SH-SY5Y (cell line): ENCODE data around the gene CD209.

ENCODE experiments used
- GATA2 ChIP-seq: IDR thresholded peaks from 2 replicates; pipeline ENCODE4 v1.6.1; 2011; ENCODE audit warnings: mild to moderate bottlenecking, low read depth, low read length
- GATA3 ChIP-seq: IDR thresholded peaks from 2 replicates; pipeline ENCODE4 v1.6.1; 2011; ENCODE audit warnings: low read depth, mild to moderate bottlenecking, low read length, moderate library complexity

- TF ChIP-seq GATA2 (no peak), GATA3 (no peak)
Observed at GRCh38 chr19:7789447-7789846, 42.1 kb upstream of the CD209 start.
